HEK293 (cell line): Measurements from ENCODE around the gene METTL16.
A peak's percentile ranks its signal among the peaks of the same experiment; 100 is the strongest.

ENCODE experiments used
- CTCF ChIA-PET: fragments of 350-600 bp; formaldehyde crosslinking; extraction: SDS; loops from one replicate; lab custom pipeline; 2021; ENCODE audit warnings: antibody characterized with exemption; lab: Yijun Ruan, JAX
- POLR2A ChIA-PET: fragments of 300-600 bp; formaldehyde crosslinking; extraction: SDS; loops from one replicate; lab custom pipeline; 2020; ENCODE audit warnings: antibody characterized with exemption, inconsistent platforms; lab: Yijun Ruan, JAX
- H3K27ac ChIP-seq: fragments of 200-500 bp; sonication (Bioruptor generic); 2 replicates; pipeline ENCODE4 v1.5.1; 2014; ENCODE audit warnings: low read depth, low read length, control low read depth, inconsistent platforms; ENCODE audit errors: extremely low read depth
- H3K36me3 ChIP-seq, 2 experiments: fragments of 200-500 bp in 1 of 2; sonication (Bioruptor generic) in 1 of 2; 1 replicate in 1 of 2; 2 replicates in 1 of 2; pipeline ENCODE4 v1.5.1; 2014 to 2017; ENCODE audit warnings: inconsistent platforms in 2 of 2, low read length in 2 of 2; ENCODE audit not compliant: control insufficient read depth in 2 of 2, insufficient read depth in 1 of 2
- H3K4me1 ChIP-seq: fragments of 200-500 bp; sonication (Bioruptor generic); 2 replicates; pipeline ENCODE4 v1.5.1; 2014; ENCODE audit warnings: mild to moderate bottlenecking, low read length, inconsistent platforms; ENCODE audit not compliant: control insufficient read depth, insufficient read depth
- H3K4me3 ChIP-seq: 2 replicates; pipeline ENCODE4 v1.5.1; 2011; ENCODE audit warnings: low read depth, mild to moderate bottlenecking, control low read depth, low read length, moderate library complexity
- H3K9me3 ChIP-seq: fragments of 200-500 bp; sonication (Bioruptor generic); 2 replicates; pipeline ENCODE4 v1.5.1; 2014; ENCODE audit warnings: low read depth, low read length, inconsistent platforms; ENCODE audit not compliant: control insufficient read depth, insufficient read depth
- GLI4 ChIP-seq: fragments of 450-650 bp; formaldehyde crosslinking; IDR thresholded peaks from 2 replicates; pipeline ENCODE4 v1.5.1; 2016; ENCODE audit warnings: missing biosample characterization, missing genetic modification characterization
- GLIS2 ChIP-seq: fragments of 450-650 bp; formaldehyde crosslinking; IDR thresholded peaks from 2 replicates; pipeline ENCODE4 v1.5.1; 2016; ENCODE audit warnings: missing biosample characterization, missing genetic modification characterization
- HIC1 ChIP-seq: fragments of 450-650 bp; formaldehyde crosslinking; IDR thresholded peaks from 2 replicates; pipeline ENCODE4 v1.5.1; 2016; ENCODE audit warnings: missing biosample characterization, missing genetic modification characterization
- HOXC10 ChIP-seq: sonication (generic); formaldehyde crosslinking; IDR thresholded peaks from 2 replicates; pipeline ENCODE4 v1.8.1; 2023; ENCODE audit warnings: mild to moderate bottlenecking, missing genetic modification reagents
- KLF1 ChIP-seq: fragments of 450-650 bp; formaldehyde crosslinking; IDR thresholded peaks from 2 replicates; pipeline ENCODE4 v1.5.1; 2016; ENCODE audit warnings: missing biosample characterization, missing genetic modification characterization
- KLF17 ChIP-seq: fragments of 450-650 bp; formaldehyde crosslinking; IDR thresholded peaks from 2 replicates; pipeline ENCODE4 v1.5.1; 2016; ENCODE audit warnings: missing biosample characterization, missing genetic modification characterization
- OVOL3 ChIP-seq: fragments of 450-650 bp; formaldehyde crosslinking; IDR thresholded peaks from 2 replicates; pipeline ENCODE4 v1.5.1; 2016; ENCODE audit warnings: missing biosample characterization, missing genetic modification characterization
- PRDM10 ChIP-seq: fragments of 450-650 bp; formaldehyde crosslinking; IDR thresholded peaks from 2 replicates; pipeline ENCODE4 v1.5.1; 2016; ENCODE audit warnings: missing biosample characterization, missing genetic modification characterization
- ZFHX2 ChIP-seq: fragments of 450-650 bp; formaldehyde crosslinking; conservative IDR thresholded peaks from 2 replicates; pipeline ENCODE4 v1.5.1; 2016; ENCODE audit warnings: missing biosample characterization, missing genetic modification characterization
- ZNF248 ChIP-seq: fragments of 450-650 bp; formaldehyde crosslinking; IDR thresholded peaks from 2 replicates; pipeline ENCODE4 v1.5.1; 2017; ENCODE audit warnings: missing biosample characterization, missing genetic modification characterization
- ZNF350 ChIP-seq: fragments of 450-650 bp; formaldehyde crosslinking; IDR thresholded peaks from 2 replicates; pipeline ENCODE4 v1.5.0; 2017; ENCODE audit warnings: missing biosample characterization, mild to moderate bottlenecking, missing genetic modification characterization
- ZNF398 ChIP-seq: fragments of 450-650 bp; formaldehyde crosslinking; IDR thresholded peaks from 2 replicates; pipeline ENCODE4 v1.5.1; 2017; ENCODE audit warnings: missing biosample characterization, missing genetic modification characterization
- ZNF639 ChIP-seq: fragments of 450-650 bp; formaldehyde crosslinking; IDR thresholded peaks from 2 replicates; pipeline ENCODE4 v1.5.1; 2016; ENCODE audit warnings: missing biosample characterization, missing genetic modification characterization
- ZSCAN4 ChIP-seq: fragments of 450-650 bp; formaldehyde crosslinking; IDR thresholded peaks from 2 replicates; pipeline ENCODE4 v1.5.1; 2017; ENCODE audit warnings: missing biosample characterization, missing genetic modification characterization

The METTL16 gene

GRCh38 chr17:2385240-2386210 lies 126.2 kb downstream of the METTL16 start (continued):
- TF ChIP-seq GLI4 (tag by site-specific recombination) (no peak), ZNF350 (no peak), OVOL3 (tag by site-specific recombination) (no peak)

- Histone ChIP-seq H3K27ac (0 out of 2 replicates have a peak overlapping the region, but pooled peaks have one; percentile 7), H3K9me3 (no peaks in the 10 kb centered on the region), H3K4me3 (no peak overlapping the region), H3K4me1 (peaks cover 14% of the 10 kb centered on the region), H3K36me3 (peaks cover 0 to 27% of the 10 kb centered on the region in 2 experiments; a peak in 2 of 3 replicates)
- TF ChIP-seq ZSCAN4: peak; percentile 82
- TF ChIP-seq ZFHX2 (tag by site-specific recombination): no peak
- TF ChIP-seq GLIS2 (tag by site-specific recombination): peak; percentile 35
- TF ChIP-seq ZNF398 (tag by site-specific recombination): peak; percentile 60
- peak; percentile 39; the same call in 1 of the 2 replicates for TF ChIP-seq HIC1 (tag by site-specific recombination)
- TF ChIP-seq KLF17 (tag by site-specific recombination): 0 out of 2 replicates have a peak, but pooled peaks have one; percentile 21
- TF ChIP-seq PRDM10 (tag by site-specific recombination): no peak
- TF ChIP-seq ZNF248 (tag by site-specific recombination): no peak
- no peak for TF ChIP-seq ZNF639 (tag by site-specific recombination)
- no peak for TF ChIP-seq HOXC10 (CRISPR knock-in tag)
- no peak for TF ChIP-seq ZNF350
- TF ChIP-seq KLF1: peak; percentile 81
- ChIA-PET POLR2A (interaction anchor here (0.9 to 1.4 kb wide), 2 partner anchors 15 to 26 kb away, joined by 3 to 4 read pairs; no protein-coding TSS in a partner anchor), CTCF (interaction anchor here (0.7 to 12.5 kb wide), 8 partner anchors 14 to 628 kb away, joined by 3 to 470 read pairs (median 35); partner anchors contain the start of gene MNT)
Measured at GRCh38 chr17:2384439-2385127, 127.1 kb downstream of the METTL16 start.
